HFF-Myc (cell line): Measurements from ENCODE around the gene KRT6A.
"Not testable (repeated sequence)": the region's sequence is repeated elsewhere in the genome, so short reads cannot be mapped to it uniquely, and the experiment has no call there.

Source experiments
- DNase-seq: peaks from one replicate; pipeline ENCODE4 v3.0.0-alpha.2; 2011; ENCODE audit warnings: low read depth; ENCODE audit errors: extremely low read depth
- H3K4me3 ChIP-seq: replicated peaks from 2 replicates; pipeline ENCODE4 v1.5.1; 2011; ENCODE audit warnings: low read depth, mild to moderate bottlenecking, control low read depth, low read length
- CTCF ChIP-seq: IDR thresholded peaks from 2 replicates; pipeline ENCODE4 v1.5.1; 2012; ENCODE audit warnings: mild to moderate bottlenecking, low read depth, low read length, control low read depth; ENCODE audit errors: missing control alignments

KRT6A gene

DNA sequence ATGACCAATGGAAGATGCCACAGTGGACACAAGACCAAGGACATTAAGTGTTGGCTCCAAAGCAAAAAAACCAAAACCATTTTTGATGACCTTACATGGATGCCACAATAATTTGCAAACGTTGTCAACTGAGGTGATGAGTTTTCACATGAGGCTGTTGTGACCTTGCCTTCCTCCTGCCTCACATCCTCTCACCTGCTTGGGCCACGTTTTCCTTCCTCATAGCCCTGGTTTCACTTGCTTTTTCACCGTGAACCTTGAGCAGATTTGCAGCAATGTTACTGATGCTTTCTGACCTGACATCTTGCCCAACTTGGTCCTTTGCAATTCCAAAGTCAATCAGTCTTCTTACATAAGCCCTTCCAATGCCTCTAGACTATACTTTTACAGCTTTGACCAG lies 44.8 kb downstream of the KRT6A start:
- no peak overlapping the region for H3K4me3 ChIP-seq
- TF ChIP-seq CTCF, result no peak
- DNase-seq, result no peak

DNA sequence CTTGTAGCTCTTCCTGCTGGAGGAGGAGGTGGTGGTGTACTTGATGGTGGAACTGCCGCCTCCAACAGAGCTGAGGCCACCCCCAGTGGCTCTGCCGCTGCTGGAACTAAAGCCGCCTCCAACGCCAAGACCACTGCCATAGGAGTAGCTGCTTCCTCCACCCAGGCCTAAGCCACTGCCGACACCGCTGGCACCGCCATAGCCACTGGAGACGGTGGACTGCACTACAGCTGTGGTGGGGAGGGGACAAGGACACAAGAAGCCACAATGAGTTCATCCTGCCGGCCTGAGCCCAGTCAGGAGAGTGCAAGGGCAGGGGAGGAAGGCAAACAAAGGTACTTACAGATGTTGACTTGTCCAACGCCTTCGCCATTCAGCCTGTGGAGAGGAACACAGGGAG lies 45.9 kb downstream of the KRT6A start:
- not testable (repeated sequence) for H3K4me3 ChIP-seq, DNase-seq

- DNase-seq, result no peak
- H3K4me3 ChIP-seq, result no peak overlapping the region
- no peak for TF ChIP-seq CTCF
Measured at GRCh38 chr12:52446367-52447045, 46.6 kb downstream of the KRT6A start.

DNA sequence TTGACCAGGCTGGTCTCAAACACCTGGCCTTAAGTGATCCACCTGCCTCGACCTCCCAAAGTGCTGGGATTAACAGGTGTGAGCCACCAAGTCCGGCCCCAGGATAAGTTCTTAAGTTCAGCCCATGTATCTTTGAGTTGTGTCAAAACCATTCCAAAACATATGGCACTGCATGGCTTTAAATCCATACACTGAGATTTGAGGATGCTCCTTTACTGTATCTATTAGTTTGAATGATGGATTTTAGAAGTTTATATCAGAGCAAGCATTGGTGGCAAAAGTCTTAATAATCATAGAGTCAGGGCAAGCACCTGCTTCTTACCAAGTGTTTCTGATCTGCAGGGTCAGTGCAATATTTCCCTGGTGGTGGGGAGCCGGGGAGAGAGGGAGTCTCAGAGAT lies 47.2 kb downstream of the KRT6A start:
- DNase-seq, result no peak
- TF ChIP-seq CTCF, result no peak

DNA sequence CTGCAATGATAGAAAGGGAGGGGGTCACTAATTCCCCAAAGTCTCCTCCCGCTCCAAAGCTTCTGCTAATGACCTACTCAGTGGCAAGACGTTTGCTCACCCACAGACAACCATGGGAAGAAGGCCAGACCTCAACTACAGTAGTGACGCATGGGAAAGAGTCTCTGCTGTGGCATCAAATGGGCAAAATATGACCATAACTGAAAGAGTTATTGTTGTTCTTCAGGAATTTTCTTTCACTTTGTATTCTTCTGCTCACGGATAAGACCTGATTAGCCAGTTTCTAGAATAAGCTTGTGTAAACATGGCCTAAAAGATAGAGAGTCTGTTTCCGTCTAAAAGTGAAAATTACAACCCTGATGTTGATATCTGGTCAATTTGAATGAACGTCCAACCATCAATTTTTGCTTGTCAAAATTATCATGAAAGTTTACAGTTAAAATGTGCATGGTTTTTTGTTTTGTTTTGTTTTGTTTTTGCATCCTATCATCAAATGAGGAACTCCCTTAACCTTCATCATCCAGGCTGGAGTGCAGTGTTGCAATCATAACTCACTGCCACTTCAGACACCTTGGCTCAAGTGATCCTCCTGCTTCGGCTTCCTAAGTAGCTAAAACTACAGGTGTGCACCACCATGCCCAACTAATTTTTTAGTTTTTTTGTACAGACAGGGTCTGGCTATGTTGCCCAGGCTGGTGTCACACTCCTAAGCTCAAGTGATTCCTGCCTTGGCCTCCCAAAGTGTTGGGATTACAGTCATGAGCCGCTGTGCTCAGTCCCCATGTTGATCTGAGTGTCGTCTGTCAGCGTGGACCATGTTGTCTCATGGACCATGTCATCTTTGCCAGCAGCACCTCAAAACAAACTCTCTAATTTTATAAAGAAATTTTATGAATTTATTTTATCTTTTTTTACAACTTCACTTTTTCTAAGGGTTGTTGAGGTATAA lies 48.1 kb downstream of the KRT6A start:
- TF ChIP-seq CTCF, result no peak
- no peak overlapping the region for H3K4me3 ChIP-seq
- no peak for DNase-seq

More for the DNA sequence above, 47.2 kb downstream of the KRT6A start:
- no peak overlapping the region for H3K4me3 ChIP-seq

DNA sequence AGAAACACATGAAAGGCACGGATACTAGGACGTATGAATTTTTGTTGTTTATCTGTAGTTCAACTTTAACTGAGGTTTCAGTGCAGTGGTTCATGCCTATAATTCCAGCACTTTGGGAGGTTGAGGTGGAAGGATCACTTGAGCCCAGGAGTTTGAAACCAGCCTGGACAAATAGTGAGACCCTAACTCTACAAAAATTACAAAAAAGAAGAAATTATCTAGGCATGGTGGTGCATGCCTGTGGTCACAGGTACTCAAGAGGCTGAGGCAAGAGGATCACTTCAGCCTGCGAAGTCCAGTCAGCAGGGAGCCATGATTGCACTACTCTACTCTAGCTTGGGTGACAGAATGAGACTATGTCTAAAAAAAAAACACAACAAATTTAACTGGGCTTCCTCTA lies 49.1 kb downstream of the KRT6A start:
- no peak for DNase-seq
- TF ChIP-seq CTCF, result no peak
- no peak overlapping the region for H3K4me3 ChIP-seq

DNA sequence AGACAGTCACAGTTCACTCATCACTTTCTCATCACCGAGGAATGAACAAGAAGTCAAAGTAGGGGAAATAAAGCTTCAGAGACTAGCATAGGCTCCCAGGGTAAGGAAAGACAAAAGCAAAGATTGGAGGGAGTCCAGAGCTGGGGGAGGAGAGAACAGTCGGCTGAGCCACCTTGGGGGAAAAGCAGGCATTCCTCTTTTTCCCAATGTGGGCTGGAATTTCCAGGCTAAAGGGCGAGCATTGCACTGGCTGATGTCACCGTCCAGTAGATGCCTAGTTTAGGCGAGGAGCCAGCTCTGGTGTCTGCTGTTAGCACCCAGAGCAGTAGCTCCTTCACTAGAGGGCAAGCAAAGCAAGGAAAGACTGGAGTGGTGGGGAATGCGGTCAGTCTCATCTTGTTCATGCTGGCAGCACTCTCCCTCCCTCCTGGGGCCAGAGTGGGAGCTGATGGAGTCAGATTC lies 50.4 kb downstream of the KRT6A start:
- H3K4me3 ChIP-seq, result no peak overlapping the region
- TF ChIP-seq CTCF, result no peak
- peak; percentile 15 for DNase-seq
